SH-SY5Y (cell line): ENCODE measurements around the gene OTOS.

Experiments
- GATA2 ChIP-seq: IDR thresholded peaks from 2 replicates; pipeline ENCODE4 v1.6.1; 2011; ENCODE audit warnings: mild to moderate bottlenecking, low read depth, low read length
- GATA3 ChIP-seq: IDR thresholded peaks from 2 replicates; pipeline ENCODE4 v1.6.1; 2011; ENCODE audit warnings: low read depth, mild to moderate bottlenecking, low read length, moderate library complexity

- TF ChIP-seq GATA2 (no peak), GATA3 (no peak)
Observed at GRCh38 chr2:240137596-240138253, 2.7 kb downstream of the OTOS start.
